ENCODE results near the gene CA11. TPM values are rescaled to one million over a fixed set of nuclear protein-coding genes. Genes with fewer than 3 reads are reported as not detected.
A peak's percentile ranks its signal among the peaks of the same experiment; 100 is the strongest.

CA11 gene
- total and polyA plus RNA-seq, 2 of the 8 experiments (the other 6 are each of a cell fraction or from before 2014, with no cell fraction given): 51.7 to 71.4 TPM

DNA sequence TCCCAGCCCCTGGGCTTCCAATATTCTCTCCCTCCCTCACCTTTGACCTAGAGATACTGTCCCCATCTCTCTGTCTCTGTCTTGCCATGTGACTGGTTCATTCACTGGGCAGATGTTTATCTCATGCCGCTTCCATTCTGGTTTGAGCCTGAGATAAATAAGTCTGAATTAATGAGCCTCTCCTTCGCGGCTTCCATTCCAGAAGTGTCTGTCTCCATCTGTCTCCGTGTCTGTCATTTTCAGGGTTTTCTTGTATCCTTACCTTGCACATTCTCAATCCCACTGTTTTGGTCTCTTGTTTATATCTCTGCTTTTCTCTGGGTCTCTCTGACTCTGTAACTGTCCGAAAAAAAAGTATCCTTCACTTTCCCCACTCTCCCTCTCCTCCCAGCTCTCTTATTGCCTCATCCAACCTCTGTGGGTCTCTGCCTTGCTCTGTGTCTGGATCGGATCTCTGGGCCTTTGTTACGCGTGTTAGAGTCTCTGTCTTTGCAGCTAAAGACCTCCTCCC is 22.4 kb downstream of the CA11 start:
- Histone ChIP-seq H3K79me2 (ENCODE audit: control insufficient read depth in 1 of 2, insufficient read depth in 2 of 2, low read length in 2 of 2) (peaks cover 3 to 19% of the 10 kb centered on the region in 2 experiments), H2AK5ac (ENCODE audit: low read depth, low read length) (peak overlapping the region; percentile 11; the same call in 1 of the 2 replicates), H3K23me2 (ENCODE audit: low read depth, low read length) (peaks cover 15% of the 10 kb centered on the region), H3K27me3 (replicated peaks in 1 of 4; ENCODE audit: control insufficient read depth in 3 of 4, extremely low read depth in 1 of 4, insufficient read depth in 3 of 4, low read length in 3 of 4) (no peaks in the 10 kb centered on the region), H2BK12ac (ENCODE audit: low read depth, low read length) (0 out of 2 replicates have a peak overlapping the region, but pooled peaks have one; percentile 53), H3K23ac (ENCODE audit: insufficient read length) (no peak overlapping the region), H2BK5ac (ENCODE audit: low read depth, low read length) (peak overlapping the region; percentile 36), H2BK120ac (replicated peaks; ENCODE audit: low read depth, low read length) (no peak overlapping the region), H3K36me3 (ENCODE audit: control insufficient read depth in 2 of 4, insufficient read depth in 4 of 4, low read length in 3 of 4) (peaks cover 0 to 7% (median 1%) of the 10 kb centered on the region in 4 experiments; a peak in 1 of 8 replicates), H3K4ac (replicated peaks; ENCODE audit: insufficient read length, low read depth, low read length) (no peak overlapping the region), H3K4me1 (replicated peaks in 1 of 4; ENCODE audit: control insufficient read depth in 3 of 4, insufficient read depth in 4 of 4, low read length in 3 of 4) (peaks cover 3 to 11% (median 6%) of the 10 kb centered on the region in 4 experiments; a peak in 6 of 7 replicates), H3K18ac (ENCODE audit: extremely low read depth, low read length) (peak overlapping the region; percentile 89; the same call in 1 of the 2 replicates), H4K20me1 (replicated peaks in 1 of 2; ENCODE audit: control insufficient read depth in 1 of 2, insufficient read depth in 2 of 2, low read length in 2 of 2) (peaks cover 2 to 5% of the 10 kb centered on the region in 2 experiments), H3K9me3 (ENCODE audit: insufficient read depth in 2 of 2, low read depth in 1 of 2, low read length in 1 of 2) (no peaks in the 10 kb centered on the region), H3K56ac (replicated peaks; ENCODE audit: insufficient read length, low read depth, low read length) (no peak overlapping the region), H3K4me2 (ENCODE audit: insufficient read depth in 1 of 2, low read depth in 2 of 2, low read length in 2 of 2) (peak overlapping the region; percentile 66 to 75), H4K91ac (replicated peaks; ENCODE audit: insufficient read length, low read length) (peak overlapping the region; percentile 71), H3K4me3 (ENCODE audit: extremely low read depth in 1 of 4, insufficient read depth in 2 of 4, low read depth in 3 of 4, low read length in 4 of 4) (peak overlapping the region; percentile 38 to 87 (median 50); a peak in 7 of 8 replicates), H2AFZ (ENCODE audit: low read length) (no peak overlapping the region), H3K27ac (ENCODE audit: low read depth, low read length) (peak overlapping the region; percentile 77), H2BK20ac (ENCODE audit: low read length) (no peak overlapping the region), H2BK15ac (ENCODE audit: low read length) (0 out of 2 replicates have a peak overlapping the region, but pooled peaks have one; percentile 83), H3K79me1 (ENCODE audit: low read depth, low read length) (no peaks in the 10 kb centered on the region; the same call in 1 of the 2 replicates), H3K9ac (replicated peaks in 1 of 4; ENCODE audit: extremely low read depth in 1 of 4, low read depth in 3 of 4, low read length in 3 of 4) (peak overlapping the region in 3 of 4 experiments; percentile 57 to 62 (median 58); a peak in 6 of 7 replicates), H3K14ac (ENCODE audit: insufficient read length) (no peak overlapping the region), H4K8ac (ENCODE audit: extremely low read depth, insufficient read depth, low read length) (no peak overlapping the region), H4K5ac (ENCODE audit: insufficient read length, low read depth, low read length) (no peak overlapping the region)
- FAIRE-seq (no peak), DNase-seq (ENCODE audit: low read depth in 1 of 2, low spot score in 2 of 2) (no peak)
- WGBS, 2 experiments (ENCODE audit: extremely low coverage in 1 of 2, insufficient coverage in 1 of 2, insufficient read length in 1 of 2, insufficient replicate concordance in 2 of 2, low coverage in 1 of 2, low lambda C conversion rate in 2 of 2, missing lambda C conversion rate in 1 of 2): 43% methylated on average over 8 of the region's 8 CpGs; no CpG with 5 or more reads in 1 of the 2 experiments
- CTCF ChIA-PET (ENCODE audit: partially characterized antibody): interaction anchor here (0.9 kb wide), 1 partner anchor 10 kb away, joined by 3 read pairs; no protein-coding TSS in a partner anchor
- POLR2A ChIA-PET (ENCODE audit: partially characterized antibody): interaction anchor here (0.6 to 30.9 kb wide), 5 partner anchors 1 to 223 kb away, joined by 3 to 788 read pairs (median 4); partner anchors contain the start of genes CA11, DBP, FAM83E and RPL18
- TF ChIP-seq TBP (IDR thresholded peaks at IDR 0.05; ENCODE audit: low read depth, low read length) (peak; percentile 5; the same call in 1 of the 2 replicates), CHD2 (IDR thresholded peaks at IDR 0.05; ENCODE audit: low read length) (no peak), EP300 (IDR thresholded peaks at IDR 0.05; ENCODE audit: borderline replicate concordance in 1 of 2, low read depth in 2 of 2, low read length in 2 of 2) (no peak), SIN3A (conservative IDR thresholded peaks at IDR 0.05 in 1 of 2, IDR thresholded peaks at IDR 0.05 in 1 of 2; ENCODE audit: low read depth in 1 of 2, low read length in 2 of 2) (0 out of 4 replicates have a peak, but pooled peaks of 1 of the 2 experiments have one; percentile 69), NANOG (IDR thresholded peaks at IDR 0.05; ENCODE audit: insufficient read depth, low read depth, low read length, poor library complexity, severe bottlenecking) (no peak), CTCF (IDR thresholded peaks at IDR 0.05; ENCODE audit: control extremely low read depth in 1 of 3, insufficient read depth in 1 of 3, low read depth in 1 of 3, low read length in 3 of 3) (no peak), JUND (IDR thresholded peaks at IDR 0.05; ENCODE audit: low read length) (no peak), E2F6 (IDR thresholded peaks at IDR 0.05) (no peak)

Measured in H1 (cell line).